ENCODE results near the gene MEIOSIN.
A peak's percentile ranks its signal among the peaks of the same experiment; 100 is the strongest.

MEIOSIN gene

GRCh38 chr19:45782820-45783785 is 49.9 kb downstream of the MEIOSIN start:
- Histone ChIP-seq H3K27ac (no peak overlapping the region), H3K4me3 (ENCODE audit: low read depth, low read length) (no peak overlapping the region), H3K27me3 (ENCODE audit: insufficient read depth, low read depth, severe bottlenecking) (no peaks in the 10 kb centered on the region), H3K9me3 (ENCODE audit: severe bottlenecking) (no peaks in the 10 kb centered on the region), H3K36me3 (peaks cover 27% of the 10 kb centered on the region)
- TF ChIP-seq CTCF (IDR thresholded peaks at IDR 0.05; ENCODE audit: low read depth, low read length), result no peak
- no peak for DNase-seq

DNA sequence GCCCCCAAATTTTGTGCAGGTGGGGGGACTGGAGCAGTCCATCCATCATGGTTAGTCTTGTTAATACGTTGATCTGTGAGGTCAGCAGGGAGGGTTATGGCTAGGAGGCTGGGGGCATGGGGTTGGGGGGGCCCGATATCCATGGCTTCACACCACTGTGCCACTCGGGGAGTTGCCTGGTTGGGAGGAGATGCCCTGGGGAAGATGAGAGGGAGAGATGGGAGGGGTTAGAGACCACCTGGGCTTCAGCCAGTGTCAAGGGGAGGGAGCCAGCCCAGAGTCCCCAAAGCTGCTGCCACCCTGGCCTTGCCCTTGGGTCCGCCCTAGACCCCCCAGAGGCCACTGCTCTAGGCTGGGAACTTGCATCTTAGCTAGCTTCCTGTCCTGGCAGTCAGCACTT is 50.9 kb downstream of the MEIOSIN start:
- H3K27me3 ChIP-seq (ENCODE audit: insufficient read depth, low read depth, severe bottlenecking), result no peaks in the 10 kb centered on the region
- DNase-seq, result peak; percentile 5

DNA sequence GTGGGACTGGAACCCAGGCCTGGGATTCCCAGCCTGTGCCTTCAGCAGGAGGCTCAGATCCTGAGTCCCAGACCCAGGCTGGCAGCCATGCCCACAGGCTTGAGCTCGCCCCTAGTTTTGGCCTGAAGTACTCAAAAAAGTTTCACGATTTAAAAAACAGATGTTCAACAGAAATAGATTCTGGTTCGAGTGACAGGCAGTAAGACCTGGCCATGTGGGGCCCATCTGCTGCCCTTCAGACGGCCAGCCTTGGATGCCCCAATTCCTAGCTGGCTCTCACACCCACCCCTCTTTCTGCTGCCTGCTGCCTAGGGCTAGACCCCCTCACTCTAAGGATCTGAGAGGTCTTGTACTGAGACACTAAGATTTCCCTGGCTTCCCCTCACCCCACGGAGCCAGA is 51.9 kb downstream of the MEIOSIN start:
- H3K4me3 ChIP-seq (ENCODE audit: low read depth, low read length), result no peak overlapping the region
- no peak overlapping the region for H3K27ac ChIP-seq
- H3K27me3 ChIP-seq (ENCODE audit: insufficient read depth, low read depth, severe bottlenecking), result no peaks in the 10 kb centered on the region
- no peak for TF ChIP-seq CTCF (IDR thresholded peaks at IDR 0.05; ENCODE audit: low read depth, low read length)
- H3K36me3 ChIP-seq, result peaks cover 42% of the 10 kb centered on the region
- no peak for DNase-seq
- H3K9me3 ChIP-seq (ENCODE audit: severe bottlenecking), result no peaks in the 10 kb centered on the region

More for the DNA sequence above, 50.9 kb downstream of the MEIOSIN start:
- H3K9me3 ChIP-seq (ENCODE audit: severe bottlenecking), result no peaks in the 10 kb centered on the region
- no peak overlapping the region for H3K27ac ChIP-seq
- no peak overlapping the region for H3K4me3 ChIP-seq (ENCODE audit: low read depth, low read length)
- H3K36me3 ChIP-seq, result peaks cover 34% of the 10 kb centered on the region
- TF ChIP-seq CTCF (IDR thresholded peaks at IDR 0.05; ENCODE audit: low read depth, low read length), result no peak

DNA sequence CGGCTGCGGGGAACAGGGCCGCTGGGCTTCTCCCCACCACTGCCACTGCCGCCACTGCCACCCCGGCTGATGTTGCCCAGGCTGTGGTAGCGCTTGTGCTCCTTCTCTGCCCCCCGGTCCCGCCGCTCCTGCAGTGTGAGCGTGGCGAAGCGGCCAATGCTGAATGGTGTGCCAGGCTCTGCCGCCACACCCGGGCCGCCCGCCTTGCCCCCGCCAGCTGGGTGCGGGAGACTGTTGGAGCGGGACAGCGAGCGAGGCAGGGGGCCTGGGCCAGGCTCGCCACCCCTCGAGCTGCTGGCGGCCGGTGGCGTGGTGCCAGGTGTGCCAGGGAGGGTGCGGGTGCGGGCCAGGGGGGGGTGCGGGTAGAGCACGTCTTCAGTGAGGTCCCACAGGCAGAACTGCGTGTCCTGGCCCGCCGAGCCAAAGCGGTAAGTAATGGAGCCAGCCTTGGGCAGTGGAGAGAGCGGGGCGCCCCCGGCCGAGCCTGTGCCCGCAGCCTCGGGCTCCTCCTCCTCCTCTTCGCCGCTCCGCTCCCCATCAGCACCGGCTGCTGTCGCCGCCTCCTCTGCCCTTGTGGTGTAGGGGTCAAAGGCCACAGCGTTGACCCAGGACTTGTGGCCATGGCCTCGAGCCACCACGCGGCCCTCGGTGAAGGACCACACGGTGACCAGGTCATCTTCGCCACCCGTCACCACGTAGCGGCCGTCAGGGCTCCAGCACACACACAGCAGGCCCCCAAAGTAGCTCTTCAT is 52.7 kb downstream of the MEIOSIN start:
- Histone ChIP-seq H3K4me3 (ENCODE audit: low read depth, low read length) (no peak overlapping the region), H3K9me3 (ENCODE audit: severe bottlenecking) (no peaks in the 10 kb centered on the region), H3K36me3 (peaks cover 49% of the 10 kb centered on the region), H3K27me3 (ENCODE audit: insufficient read depth, low read depth, severe bottlenecking) (no peaks in the 10 kb centered on the region), H3K27ac (no peak overlapping the region)
- no peak for DNase-seq
- TF ChIP-seq CTCF (IDR thresholded peaks at IDR 0.05; ENCODE audit: low read depth, low read length), result no peak

DNA sequence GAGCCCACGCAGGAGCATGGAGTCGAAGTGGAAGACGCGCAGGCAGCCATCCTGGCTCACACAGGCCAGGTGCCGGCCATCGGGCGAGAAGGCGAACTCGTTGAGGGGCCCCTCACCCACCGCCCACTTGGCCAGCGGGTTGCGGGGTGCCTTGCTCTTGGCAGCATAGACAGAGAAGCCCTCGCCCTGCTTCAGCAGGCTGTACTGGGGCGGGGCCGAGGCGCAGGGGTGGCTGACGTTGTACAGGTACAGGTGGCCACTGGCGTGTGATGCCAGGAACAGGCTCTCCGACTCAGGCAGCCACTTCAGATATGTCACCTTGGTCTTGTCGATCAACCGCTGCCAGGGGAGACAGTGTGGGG is 53.3 kb downstream of the MEIOSIN start:
- TF ChIP-seq CTCF (IDR thresholded peaks at IDR 0.05; ENCODE audit: low read depth, low read length), result no peak
- H3K27ac ChIP-seq, result no peak overlapping the region
- H3K9me3 ChIP-seq (ENCODE audit: severe bottlenecking), result no peaks in the 10 kb centered on the region
- H3K27me3 ChIP-seq (ENCODE audit: insufficient read depth, low read depth, severe bottlenecking), result no peaks in the 10 kb centered on the region
- peaks cover 49% of the 10 kb centered on the region for H3K36me3 ChIP-seq
- no peak overlapping the region for H3K4me3 ChIP-seq (ENCODE audit: low read depth, low read length)
- no peak for DNase-seq
